ENCODE results near the gene ADARB1. TPM values are rescaled to one million over a fixed set of nuclear protein-coding genes. Genes with fewer than 3 reads are reported as not detected.
A peak's percentile ranks its signal among the peaks of the same experiment; 100 is the strongest.

The ADARB1 gene
- polyA plus RNA-seq, 1 experiment, result 25.3 TPM

GRCh38 chr21:45080639-45081414, 6.4 kb downstream of the ADARB1 start:
- Histone ChIP-seq H3K4me3 (ENCODE audit: low read depth, low read length) (no peak overlapping the region), H3K27me3 (ENCODE audit: control insufficient read depth, insufficient read depth, low read length) (no peaks in the 10 kb centered on the region), H3K9me3 (ENCODE audit: control insufficient read depth, insufficient read depth, low read length) (no peaks in the 10 kb centered on the region), H3K27ac (ENCODE audit: low read depth, low read length) (no peak overlapping the region)
- no peak for TF ChIP-seq CTCF (IDR thresholded peaks at IDR 0.05; ENCODE audit: low read depth, low read length)
- POLR2A ChIA-PET, result interaction anchor here (0.7 kb wide), 1 partner anchor 10 kb away, joined by 3 read pairs; no protein-coding TSS in a partner anchor
- CTCF ChIA-PET, result interaction anchor here (0.6 to 5.4 kb wide), 4 partner anchors 18 to 131 kb away, joined by 3 to 30 read pairs (median 4); no protein-coding TSS in a partner anchor
- DNase-seq (ENCODE audit: low read depth, low spot score), result peak; percentile 15

GRCh38 chr21:45081636-45082035, 7.3 kb downstream of the ADARB1 start:
- no peak for TF ChIP-seq CTCF (IDR thresholded peaks at IDR 0.05; ENCODE audit: low read depth, low read length)

GRCh38 chr21:45082736-45083135, 8.4 kb downstream of the ADARB1 start:
- Histone ChIP-seq H3K27ac (ENCODE audit: low read depth, low read length) (no peak overlapping the region), H3K4me3 (ENCODE audit: low read depth, low read length) (no peak overlapping the region), H3K27me3 (ENCODE audit: control insufficient read depth, insufficient read depth, low read length) (no peaks in the 10 kb centered on the region), H3K9me3 (ENCODE audit: control insufficient read depth, insufficient read depth, low read length) (no peaks in the 10 kb centered on the region)
- TF ChIP-seq CTCF (IDR thresholded peaks at IDR 0.05; ENCODE audit: low read depth, low read length), result no peak
- ChIA-PET CTCF (interaction anchor here (1.3 to 1.7 kb wide), 2 partner anchors 46 to 55 kb away, joined by 3 read pairs; no protein-coding TSS in a partner anchor), POLR2A (no interaction called here)
- no peak for DNase-seq (ENCODE audit: low read depth, low spot score)

More at GRCh38 chr21:45081636-45082035, 7.3 kb downstream of the ADARB1 start:
- H3K27me3 ChIP-seq (ENCODE audit: control insufficient read depth, insufficient read depth, low read length), result no peaks in the 10 kb centered on the region
- no peak overlapping the region for H3K27ac ChIP-seq (ENCODE audit: low read depth, low read length)
- no peak overlapping the region for H3K4me3 ChIP-seq (ENCODE audit: low read depth, low read length)
- H3K9me3 ChIP-seq (ENCODE audit: control insufficient read depth, insufficient read depth, low read length), result no peaks in the 10 kb centered on the region
- ChIA-PET POLR2A (no interaction called here), CTCF (no interaction called here)
- no peak for DNase-seq (ENCODE audit: low read depth, low spot score)

- H3K27ac ChIP-seq (ENCODE audit: low read depth, low read length), result no peak overlapping the region
- POLR2A ChIA-PET, result no interaction called here
- no peaks in the 10 kb centered on the region for H3K9me3 ChIP-seq (ENCODE audit: control insufficient read depth, insufficient read depth, low read length)
- DNase-seq (ENCODE audit: low read depth, low spot score), result no peak
- no peak for TF ChIP-seq CTCF (IDR thresholded peaks at IDR 0.05; ENCODE audit: low read depth, low read length)
- no peak overlapping the region for H3K4me3 ChIP-seq (ENCODE audit: low read depth, low read length)
- CTCF ChIA-PET, result interaction anchor here (1.3 to 1.7 kb wide), 2 partner anchors 44 to 53 kb away, joined by 3 read pairs; no protein-coding TSS in a partner anchor
- no peaks in the 10 kb centered on the region for H3K27me3 ChIP-seq (ENCODE audit: control insufficient read depth, insufficient read depth, low read length)
Observed at GRCh38 chr21:45084121-45084520, 9.7 kb downstream of the ADARB1 start.

GRCh38 chr21:45084881-45085536, 10.6 kb downstream of the ADARB1 start:
- H3K9me3 ChIP-seq (ENCODE audit: control insufficient read depth, insufficient read depth, low read length), result no peaks in the 10 kb centered on the region
- no peak overlapping the region for H3K4me3 ChIP-seq (ENCODE audit: low read depth, low read length)
- no peaks in the 10 kb centered on the region for H3K27me3 ChIP-seq (ENCODE audit: control insufficient read depth, insufficient read depth, low read length)
- ChIA-PET CTCF (no interaction called here), POLR2A (interaction anchor here (0.6 kb wide), 1 partner anchor 35 kb away, joined by 7 read pairs; no protein-coding TSS in a partner anchor)
- H3K27ac ChIP-seq (ENCODE audit: low read depth, low read length), result no peak overlapping the region
- DNase-seq (ENCODE audit: low read depth, low spot score), result no peak
- TF ChIP-seq CTCF (IDR thresholded peaks at IDR 0.05; ENCODE audit: low read depth, low read length), result no peak

Measured in AG04450 (cell line).